ENCODE data around the gene RAB3C. TPM values are rescaled to one million over a fixed set of nuclear protein-coding genes. Genes with fewer than 3 reads are reported as not detected.
"Not testable (repeated sequence)": the region's sequence is repeated elsewhere in the genome, so short reads cannot be mapped to it uniquely, and the experiment has no call there.

RAB3C gene
- total RNA-seq, 1 donor from 2014 or later = 3.8 TPM

GRCh38 chr5:58599217-58599616, 16.3 kb downstream of the RAB3C start:
- Histone ChIP-seq H3K9ac (no peak overlapping the region), H2AFZ (replicated peaks) (no peak overlapping the region), H3K4me2 (no peak overlapping the region), H3K36me3 (no peaks in the 10 kb centered on the region), H3K4me1 (no peaks in the 10 kb centered on the region), H3F3A (ENCODE audit: low read depth) (peaks cover 9% of the 10 kb centered on the region), H3K4me3 (no peak overlapping the region), H3K79me2 (ENCODE audit: low read depth) (no peaks in the 10 kb centered on the region), H3K27me3 (no peaks in the 10 kb centered on the region), H3K9me3 (ENCODE audit: low read depth) (no peaks in the 10 kb centered on the region), H4K20me1 (ENCODE audit: low read depth) (no peaks in the 10 kb centered on the region), H3K27ac (no peak overlapping the region)
- no peaks in the 10 kb centered on the region for H3K4me1 Mint-ChIP-seq
- peaks cover 2% of the 10 kb centered on the region for H3K27me3 Mint-ChIP-seq (ENCODE audit: insufficient read depth, low read depth)
- no peak for DNase-seq (ENCODE audit: low spot score)
- H3K4me3 Mint-ChIP-seq = no peak overlapping the region
- H3K36me3 Mint-ChIP-seq = peaks cover 2% of the 10 kb centered on the region
- H3K9me3 Mint-ChIP-seq = peaks cover 28% of the 10 kb centered on the region
- TF ChIP-seq, protein P1, sequence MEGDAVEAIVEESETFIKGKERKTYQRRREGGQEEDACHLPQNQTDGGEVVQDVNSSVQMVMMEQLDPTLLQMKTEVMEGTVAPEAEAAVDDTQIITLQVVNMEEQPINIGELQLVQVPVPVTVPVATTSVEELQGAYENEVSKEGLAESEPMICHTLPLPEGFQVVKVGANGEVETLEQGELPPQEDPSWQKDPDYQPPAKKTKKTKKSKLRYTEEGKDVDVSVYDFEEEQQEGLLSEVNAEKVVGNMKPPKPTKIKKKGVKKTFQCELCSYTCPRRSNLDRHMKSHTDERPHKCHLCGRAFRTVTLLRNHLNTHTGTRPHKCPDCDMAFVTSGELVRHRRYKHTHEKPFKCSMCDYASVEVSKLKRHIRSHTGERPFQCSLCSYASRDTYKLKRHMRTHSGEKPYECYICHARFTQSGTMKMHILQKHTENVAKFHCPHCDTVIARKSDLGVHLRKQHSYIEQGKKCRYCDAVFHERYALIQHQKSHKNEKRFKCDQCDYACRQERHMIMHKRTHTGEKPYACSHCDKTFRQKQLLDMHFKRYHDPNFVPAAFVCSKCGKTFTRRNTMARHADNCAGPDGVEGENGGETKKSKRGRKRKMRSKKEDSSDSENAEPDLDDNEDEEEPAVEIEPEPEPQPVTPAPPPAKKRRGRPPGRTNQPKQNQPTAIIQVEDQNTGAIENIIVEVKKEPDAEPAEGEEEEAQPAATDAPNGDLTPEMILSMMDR (IDR thresholded peaks at IDR 0.05) = no peak
- TF ChIP-seq EZH2 (IDR thresholded peaks at IDR 0.05) = no peak
- no peak for TF ChIP-seq EZH2phosphoT487 (IDR thresholded peaks at IDR 0.05)
- H3K27ac Mint-ChIP-seq = no peak overlapping the region

DNA sequence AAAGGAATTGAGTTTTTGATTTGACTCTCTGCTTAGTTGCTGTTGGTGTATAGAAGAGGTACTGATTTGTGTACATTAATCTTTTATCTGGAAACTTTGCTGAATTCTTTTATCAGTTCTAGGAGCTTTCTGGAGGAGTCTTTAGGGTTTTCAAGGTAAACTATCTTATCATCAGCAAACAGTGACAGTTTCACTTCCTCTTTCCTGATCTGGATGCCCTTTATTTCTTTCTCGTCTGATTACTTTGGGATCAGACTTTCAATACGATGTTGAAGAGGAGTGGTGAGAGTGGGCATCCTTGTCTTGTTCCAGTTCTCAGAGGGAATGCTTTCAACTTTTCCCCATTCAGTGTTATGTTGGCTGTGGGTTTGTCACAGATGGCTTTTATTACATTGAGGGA, 17.7 kb downstream of the RAB3C start:
- not testable (repeated sequence) for H3K9me3 ChIP-seq (ENCODE audit: low read depth); H3K4me1 Mint-ChIP-seq; H4K20me1 ChIP-seq (ENCODE audit: low read depth); H3K36me3 ChIP-seq; H3K4me3 ChIP-seq; H2AFZ ChIP-seq (replicated peaks); H3K4me3 Mint-ChIP-seq; H3K36me3 Mint-ChIP-seq; H3K4me1 ChIP-seq; DNase-seq (ENCODE audit: low spot score); H3K27ac ChIP-seq; H3F3A ChIP-seq (ENCODE audit: low read depth); H3K9ac ChIP-seq; H3K79me2 ChIP-seq (ENCODE audit: low read depth); H3K27me3 Mint-ChIP-seq (ENCODE audit: insufficient read depth, low read depth); H3K27me3 ChIP-seq; H3K27ac Mint-ChIP-seq; H3K4me2 ChIP-seq
- H3K9me3 Mint-ChIP-seq = peaks cover 33% of the 10 kb centered on the region

- not testable (repeated sequence) for H3K4me1 Mint-ChIP-seq; H3K9me3 ChIP-seq (ENCODE audit: low read depth); H3F3A ChIP-seq (ENCODE audit: low read depth); H3K79me2 ChIP-seq (ENCODE audit: low read depth); H3K4me1 ChIP-seq; H3K27me3 ChIP-seq; H2AFZ ChIP-seq (replicated peaks); H3K27ac ChIP-seq; H3K4me3 ChIP-seq; H4K20me1 ChIP-seq (ENCODE audit: low read depth); H3K27ac Mint-ChIP-seq; H3K36me3 ChIP-seq; H3K9ac ChIP-seq; DNase-seq (ENCODE audit: low spot score); H3K27me3 Mint-ChIP-seq (ENCODE audit: insufficient read depth, low read depth); H3K4me3 Mint-ChIP-seq; H3K36me3 Mint-ChIP-seq; H3K4me2 ChIP-seq
- peaks cover 39% of the 10 kb centered on the region for H3K9me3 Mint-ChIP-seq
Measured at GRCh38 chr5:58602889-58603288, 20.0 kb downstream of the RAB3C start.

- no peak overlapping the region for H3K27ac ChIP-seq
- no peak for DNase-seq (ENCODE audit: low spot score)
- H3K9me3 ChIP-seq (ENCODE audit: low read depth) = no peaks in the 10 kb centered on the region
- no peak overlapping the region for H3K4me2 ChIP-seq
- H3K4me1 ChIP-seq = no peaks in the 10 kb centered on the region
- Mint-ChIP-seq H3K4me3 (no peak overlapping the region), H3K27ac (no peak overlapping the region), H3K27me3 (ENCODE audit: insufficient read depth, low read depth) (no peaks in the 10 kb centered on the region), H3K4me1 (no peaks in the 10 kb centered on the region), H3K9me3 (peaks cover 40% of the 10 kb centered on the region), H3K36me3 (peaks cover 2% of the 10 kb centered on the region)
- TF ChIP-seq EZH2 (IDR thresholded peaks at IDR 0.05) (no peak), EZH2phosphoT487 (IDR thresholded peaks at IDR 0.05) (no peak)
- TF ChIP-seq, protein P1 (IDR thresholded peaks at IDR 0.05) = no peak
- H3K9ac ChIP-seq = no peak overlapping the region
- H3K27me3 ChIP-seq = no peaks in the 10 kb centered on the region
- no peaks in the 10 kb centered on the region for H3F3A ChIP-seq (ENCODE audit: low read depth)
- H4K20me1 ChIP-seq (ENCODE audit: low read depth) = no peaks in the 10 kb centered on the region
- no peak overlapping the region for H2AFZ ChIP-seq (replicated peaks)
- H3K36me3 ChIP-seq = no peaks in the 10 kb centered on the region
- no peaks in the 10 kb centered on the region for H3K79me2 ChIP-seq (ENCODE audit: low read depth)
- no peak overlapping the region for H3K4me3 ChIP-seq
Measured at GRCh38 chr5:58606064-58606463, 23.2 kb downstream of the RAB3C start.

Data from neural progenitor cell (in vitro differentiated cells).